Subcutaneous adipose tissue (tissue), 4 donors: ENCODE results near the gene ATCAY. TPM values are rescaled to one million over a fixed set of nuclear protein-coding genes. Genes with fewer than 3 reads are reported as not detected.

ENCODE experiments used
- CTCF ChIP-seq: fragments of 450-650 bp; IDR thresholded peaks from one replicate; pipeline ENCODE4 v1.5.1; 2016; ENCODE audit warnings: low read depth, mild to moderate bottlenecking, control low read depth, antibody characterized with exemption, moderate library complexity
- total RNA-seq, 4 donors: library from RNA; depleted of rRNA; stranded (reverse); fragments of >200 nt; gene quantifications; one replicate each; pipeline ENCODE4 v1.1.0, GENCODE V29; 2016

The ATCAY gene
- total RNA-seq, 4 donors from 2014 or later: not detected

- TF ChIP-seq CTCF: no peak
Measured at GRCh38 chr19:3959766-3960131, 79.3 kb downstream of the ATCAY start.

GRCh38 chr19:3961007-3961406 lies 80.5 kb downstream of the ATCAY start:
- no peak for TF ChIP-seq CTCF

- no peak for TF ChIP-seq CTCF
Measured at GRCh38 chr19:3963458-3964255, 83.2 kb downstream of the ATCAY start.

- TF ChIP-seq CTCF: no peak
Measured at GRCh38 chr19:3964256-3965194, 84.0 kb downstream of the ATCAY start.

- TF ChIP-seq CTCF: no peak
Measured at GRCh38 chr19:3966051-3967017, 85.8 kb downstream of the ATCAY start.

GRCh38 chr19:3968556-3969434 lies 88.3 kb downstream of the ATCAY start:
- no peak for TF ChIP-seq CTCF
